ENCODE results near the gene SLFN12L.

The SLFN12L gene

GRCh38 chr17:35432176-35433074, 105.1 kb downstream of the SLFN12L start, which contains the start of gene SLFN12:
Gene SLFN12 (minus strand): TSS chr17:35432500. CDS start chr17:35423028, 9,472 bp downstream.
- DNase-seq (ENCODE audit: low spot score), result peak; percentile 70

- DNase-seq (ENCODE audit: low spot score), result no peak
These were observed 107.8 kb downstream of the SLFN12L start for GRCh38 chr17:35429702-35430101.

- no peak for DNase-seq (ENCODE audit: low spot score)
These were observed 109.2 kb downstream of the SLFN12L start for GRCh38 chr17:35428229-35428628.

GRCh38 chr17:35423761-35424160, 113.7 kb downstream of the SLFN12L start:
- DNase-seq (ENCODE audit: low spot score), result no peak
